Loucy (cell line): ENCODE data around the gene ZSWIM6.
A peak's percentile ranks its signal among the peaks of the same experiment; 100 is the strongest.

Experiments used
- H2AFZ ChIP-seq: fragments of 200-600 bp; sonication (generic); 2 replicates; pipeline ENCODE4 v1.6.0; 2016; ENCODE audit warnings: antibody characterized with exemption, mild to moderate bottlenecking, low read length, moderate library complexity
- H3F3A ChIP-seq: fragments of 200-600 bp; 2 replicates; pipeline ENCODE4 v1.6.0; 2016; ENCODE audit warnings: antibody characterized with exemption, low read depth, mild to moderate bottlenecking
- H3K27me3 ChIP-seq: fragments of 200-600 bp; sonication (generic); 2 replicates; pipeline ENCODE4 v1.6.1; 2014; ENCODE audit warnings: low read length, mild to moderate bottlenecking; ENCODE audit not compliant: insufficient read depth, poor library complexity, severe bottlenecking
- H3K36me3 ChIP-seq: fragments of 200-600 bp; sonication (generic); 2 replicates; pipeline ENCODE4 v1.6.1; 2016; ENCODE audit warnings: low read length; ENCODE audit not compliant: insufficient read depth
- H3K4me1 ChIP-seq: fragments of 200-600 bp; sonication (generic); 2 replicates; pipeline ENCODE4 v1.5.1; 2014; ENCODE audit warnings: low read length, mild to moderate bottlenecking; ENCODE audit not compliant: insufficient read depth, poor library complexity, severe bottlenecking
- H3K4me2 ChIP-seq: fragments of 200-600 bp; sonication (generic); 2 replicates; pipeline ENCODE4 v1.6.0; 2014; ENCODE audit warnings: antibody characterized with exemption, low read length, low read depth, mild to moderate bottlenecking; ENCODE audit not compliant: poor library complexity, severe bottlenecking
- H3K4me3 ChIP-seq: fragments of 200-600 bp; sonication (generic); 2 replicates; pipeline ENCODE4 v1.5.1; 2014; ENCODE audit warnings: low read length, mild to moderate bottlenecking, mixed read lengths; ENCODE audit not compliant: poor library complexity, severe bottlenecking
- H3K79me2 ChIP-seq: fragments of 200-600 bp; sonication (generic); 2 replicates; pipeline ENCODE4 v1.6.1; 2014; ENCODE audit warnings: low read length; ENCODE audit not compliant: insufficient read depth
- H3K9ac ChIP-seq: fragments of 200-600 bp; sonication (generic); 2 replicates; pipeline ENCODE4 v1.6.0; 2014; ENCODE audit warnings: mild to moderate bottlenecking, low read depth, low read length, moderate library complexity; ENCODE audit not compliant: poor library complexity, severe bottlenecking
- H3K9me2 ChIP-seq: fragments of 200-600 bp; sonication (generic); replicated peaks from 2 replicates; pipeline ENCODE4 v1.6.1; 2016; ENCODE audit warnings: low read depth, low read length, mixed read lengths
- H3K9me3 ChIP-seq: fragments of 200-600 bp; sonication (generic); 2 replicates; pipeline ENCODE4 v1.6.1; 2014; ENCODE audit warnings: mild to moderate bottlenecking, antibody characterized with exemption, low read length, low read depth; ENCODE audit not compliant: insufficient read depth
- H4K20me1 ChIP-seq: fragments of 200-600 bp; sonication (generic); 2 replicates; pipeline ENCODE4 v1.6.0; 2014; ENCODE audit warnings: antibody characterized with exemption, low read length, mild to moderate bottlenecking; ENCODE audit not compliant: insufficient read depth, poor library complexity, severe bottlenecking
- EZH2phosphoT487 ChIP-seq: fragments of 200-600 bp; IDR thresholded peaks from 2 replicates; pipeline ENCODE4 v1.6.1; 2018; ENCODE audit warnings: antibody characterized with exemption, mild to moderate bottlenecking, moderate library complexity, borderline replicate concordance
- TF ChIP-seq, protein P1 (sequence below): fragments of 200-600 bp; sonication (generic); conservative IDR thresholded peaks from 2 replicates; pipeline ENCODE4 v1.5.1; 2014; ENCODE audit warnings: mild to moderate bottlenecking, antibody characterized with exemption, low read length

The ZSWIM6 gene

DNA sequence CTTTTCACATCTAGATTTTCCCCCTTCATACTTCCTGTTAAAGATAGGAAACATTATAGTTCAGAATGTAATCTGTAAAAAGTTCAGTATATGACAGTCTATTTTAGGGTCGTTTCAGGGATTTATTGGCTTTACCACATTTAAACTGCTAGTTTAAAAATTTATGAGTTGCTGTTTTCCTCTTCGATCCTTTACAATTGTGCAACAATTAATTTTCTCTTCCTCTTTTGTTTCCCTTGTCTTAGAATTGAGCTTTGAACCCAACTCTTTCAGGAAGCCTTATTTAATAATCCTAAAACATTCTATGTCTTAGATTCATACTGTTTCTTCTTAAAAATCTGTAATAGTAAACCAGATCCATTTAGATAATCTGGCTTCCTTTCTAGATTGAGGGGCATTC, 16.4 kb downstream of the ZSWIM6 start:
- Histone ChIP-seq H3K4me3 (no peak overlapping the region), H3F3A (no peaks in the 10 kb centered on the region), H3K9ac (no peak overlapping the region), H3K36me3 (no peaks in the 10 kb centered on the region), H3K4me2 (peak overlapping the region; percentile 5), H3K79me2 (peaks cover 53% of the 10 kb centered on the region), H3K9me3 (no peaks in the 10 kb centered on the region), H3K27me3 (no peaks in the 10 kb centered on the region), H4K20me1 (peaks cover 19% of the 10 kb centered on the region), H3K9me2 (no peaks in the 10 kb centered on the region), H3K4me1 (peaks cover 21% of the 10 kb centered on the region), H2AFZ (no peak overlapping the region)
- TF ChIP-seq, protein P1, sequence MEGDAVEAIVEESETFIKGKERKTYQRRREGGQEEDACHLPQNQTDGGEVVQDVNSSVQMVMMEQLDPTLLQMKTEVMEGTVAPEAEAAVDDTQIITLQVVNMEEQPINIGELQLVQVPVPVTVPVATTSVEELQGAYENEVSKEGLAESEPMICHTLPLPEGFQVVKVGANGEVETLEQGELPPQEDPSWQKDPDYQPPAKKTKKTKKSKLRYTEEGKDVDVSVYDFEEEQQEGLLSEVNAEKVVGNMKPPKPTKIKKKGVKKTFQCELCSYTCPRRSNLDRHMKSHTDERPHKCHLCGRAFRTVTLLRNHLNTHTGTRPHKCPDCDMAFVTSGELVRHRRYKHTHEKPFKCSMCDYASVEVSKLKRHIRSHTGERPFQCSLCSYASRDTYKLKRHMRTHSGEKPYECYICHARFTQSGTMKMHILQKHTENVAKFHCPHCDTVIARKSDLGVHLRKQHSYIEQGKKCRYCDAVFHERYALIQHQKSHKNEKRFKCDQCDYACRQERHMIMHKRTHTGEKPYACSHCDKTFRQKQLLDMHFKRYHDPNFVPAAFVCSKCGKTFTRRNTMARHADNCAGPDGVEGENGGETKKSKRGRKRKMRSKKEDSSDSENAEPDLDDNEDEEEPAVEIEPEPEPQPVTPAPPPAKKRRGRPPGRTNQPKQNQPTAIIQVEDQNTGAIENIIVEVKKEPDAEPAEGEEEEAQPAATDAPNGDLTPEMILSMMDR = no peak
- TF ChIP-seq EZH2phosphoT487 = no peak

DNA sequence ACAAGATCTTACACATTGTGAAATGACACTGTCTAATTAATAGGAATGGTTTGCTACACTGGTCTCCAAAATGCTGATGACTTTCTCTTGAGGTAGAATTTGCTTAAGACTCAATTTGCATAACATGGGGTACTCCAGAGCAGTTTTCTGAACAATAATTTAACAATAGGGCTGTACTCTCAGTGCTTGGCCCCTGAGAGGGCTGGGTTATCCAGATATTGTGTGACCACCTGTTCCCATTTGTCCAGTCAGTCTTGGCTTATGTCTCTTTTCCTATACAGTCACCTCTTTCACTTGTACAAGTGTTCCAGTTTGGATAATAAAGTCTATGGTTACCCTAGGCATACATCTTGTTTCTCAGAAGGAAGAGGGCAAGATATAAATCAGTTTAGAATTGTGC, 17.9 kb downstream of the ZSWIM6 start:
- no peaks in the 10 kb centered on the region for H3F3A ChIP-seq
- H2AFZ ChIP-seq = no peak overlapping the region
- H3K36me3 ChIP-seq = no peaks in the 10 kb centered on the region
- TF ChIP-seq, protein P1 = no peak
- no peak for TF ChIP-seq EZH2phosphoT487
- H3K9ac ChIP-seq = no peak overlapping the region
- H3K27me3 ChIP-seq = no peaks in the 10 kb centered on the region
- peaks cover 49% of the 10 kb centered on the region for H3K79me2 ChIP-seq
- H3K9me2 ChIP-seq = no peaks in the 10 kb centered on the region
- peaks cover 18% of the 10 kb centered on the region for H4K20me1 ChIP-seq
- H3K4me3 ChIP-seq = no peak overlapping the region
- H3K4me2 ChIP-seq = no peak overlapping the region
- no peaks in the 10 kb centered on the region for H3K9me3 ChIP-seq
- H3K4me1 ChIP-seq = peaks cover 11% of the 10 kb centered on the region

DNA sequence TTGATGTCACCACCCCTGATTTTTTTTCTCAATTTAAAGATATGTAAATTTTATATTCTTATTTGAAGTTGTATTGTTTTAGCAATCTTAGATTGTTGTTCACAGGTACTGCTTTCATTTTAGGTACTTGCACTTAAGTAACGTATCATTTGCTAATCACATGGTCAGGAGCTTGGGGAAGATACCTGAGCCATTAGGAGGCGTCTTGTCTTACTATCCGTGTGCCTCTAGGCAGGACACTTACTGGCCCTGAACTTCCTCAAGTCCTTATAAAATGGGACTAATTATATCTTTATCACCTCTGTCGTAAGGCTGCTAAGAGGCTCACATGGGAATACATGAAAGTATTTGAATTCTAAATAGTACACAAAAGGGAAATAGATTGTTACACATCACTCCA, 18.5 kb downstream of the ZSWIM6 start:
- Histone ChIP-seq H4K20me1 (peaks cover 15% of the 10 kb centered on the region), H3K79me2 (peaks cover 43% of the 10 kb centered on the region), H2AFZ (no peak overlapping the region), H3K4me3 (no peak overlapping the region), H3K9ac (no peak overlapping the region), H3K9me2 (no peaks in the 10 kb centered on the region), H3K4me2 (no peak overlapping the region), H3K4me1 (peaks cover 10% of the 10 kb centered on the region), H3F3A (no peaks in the 10 kb centered on the region), H3K36me3 (no peaks in the 10 kb centered on the region), H3K27me3 (no peaks in the 10 kb centered on the region), H3K9me3 (no peaks in the 10 kb centered on the region)
- TF ChIP-seq, protein P1 = no peak
- TF ChIP-seq EZH2phosphoT487 = no peak
